ENCODE results near the gene STAT4. TPM values are rescaled to one million over a fixed set of nuclear protein-coding genes. Genes with fewer than 3 reads are reported as not detected.
A peak's percentile ranks its signal among the peaks of the same experiment; 100 is the strongest.

STAT4 gene
- total and polyA plus RNA-seq, 4 donors: 2.5 to 11.5 (median 5.6) TPM

- DNase-seq (no peak), ATAC-seq (ENCODE audit: insufficient read depth, low FRiP score) (no peak)
- H3K36me3 ChIP-seq (ENCODE audit: control insufficient read depth in 4 of 4, insufficient read depth in 4 of 4, low read length in 4 of 4): no peaks in the 10 kb centered on the region
- H3K4me1 ChIP-seq (ENCODE audit: control insufficient read depth in 5 of 5, insufficient read depth in 5 of 5, low read length in 5 of 5): peaks cover 0 to 68% (median 42%) of the 10 kb centered on the region in 5 donors
- H3K27ac ChIP-seq (ENCODE audit: low read depth in 1 of 2, low read length in 1 of 2): peak overlapping the region in 1 of 2 donors; percentile 35
- H3K9ac ChIP-seq (ENCODE audit: insufficient read depth in 1 of 2, low read length in 2 of 2): no peak overlapping the region
- TF ChIP-seq, protein P1, sequence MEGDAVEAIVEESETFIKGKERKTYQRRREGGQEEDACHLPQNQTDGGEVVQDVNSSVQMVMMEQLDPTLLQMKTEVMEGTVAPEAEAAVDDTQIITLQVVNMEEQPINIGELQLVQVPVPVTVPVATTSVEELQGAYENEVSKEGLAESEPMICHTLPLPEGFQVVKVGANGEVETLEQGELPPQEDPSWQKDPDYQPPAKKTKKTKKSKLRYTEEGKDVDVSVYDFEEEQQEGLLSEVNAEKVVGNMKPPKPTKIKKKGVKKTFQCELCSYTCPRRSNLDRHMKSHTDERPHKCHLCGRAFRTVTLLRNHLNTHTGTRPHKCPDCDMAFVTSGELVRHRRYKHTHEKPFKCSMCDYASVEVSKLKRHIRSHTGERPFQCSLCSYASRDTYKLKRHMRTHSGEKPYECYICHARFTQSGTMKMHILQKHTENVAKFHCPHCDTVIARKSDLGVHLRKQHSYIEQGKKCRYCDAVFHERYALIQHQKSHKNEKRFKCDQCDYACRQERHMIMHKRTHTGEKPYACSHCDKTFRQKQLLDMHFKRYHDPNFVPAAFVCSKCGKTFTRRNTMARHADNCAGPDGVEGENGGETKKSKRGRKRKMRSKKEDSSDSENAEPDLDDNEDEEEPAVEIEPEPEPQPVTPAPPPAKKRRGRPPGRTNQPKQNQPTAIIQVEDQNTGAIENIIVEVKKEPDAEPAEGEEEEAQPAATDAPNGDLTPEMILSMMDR (IDR thresholded peaks at IDR 0.05; ENCODE audit: control extremely low read depth, extremely low read depth): no peak
- H3K4me3 ChIP-seq: no peak overlapping the region
- WGBS, 2 donors: 76 to 94% methylated on average over 5 of the region's 5 CpGs
- no peaks in the 10 kb centered on the region for H3K27me3 ChIP-seq (ENCODE audit: control insufficient read depth in 3 of 3, insufficient read depth in 3 of 3, low read length in 2 of 3)
- H3K9me3 ChIP-seq (ENCODE audit: control insufficient read depth in 4 of 4, insufficient read depth in 3 of 4, low read length in 3 of 4): no peaks in the 10 kb centered on the region
These were observed 18.9 kb upstream of the STAT4 start for GRCh38 chr2:191169456-191170300.

DNA sequence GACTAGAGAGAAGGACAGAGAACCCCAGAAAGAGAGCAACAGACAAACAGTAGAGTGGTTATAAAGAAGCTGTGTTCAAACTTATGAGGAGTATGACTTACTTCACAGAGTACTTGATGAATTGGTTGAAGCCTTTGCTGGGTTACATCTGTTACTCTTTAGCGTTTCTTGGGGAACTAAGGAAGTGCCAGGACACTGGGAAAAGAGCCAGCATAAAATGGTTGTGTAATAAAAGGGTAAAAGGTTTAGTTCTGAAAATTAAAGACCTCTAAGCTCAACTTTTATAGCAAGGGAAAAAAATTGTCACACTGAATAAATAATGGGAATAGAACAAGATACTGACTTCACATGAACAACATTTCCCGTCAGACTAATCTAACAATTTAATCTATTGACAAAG lies 17.0 kb upstream of the STAT4 start:
- Histone ChIP-seq H3K9ac (ENCODE audit: insufficient read depth in 1 of 2, low read length in 2 of 2) (no peak overlapping the region), H3K36me3 (ENCODE audit: control insufficient read depth in 4 of 4, insufficient read depth in 4 of 4, low read length in 4 of 4) (no peaks in the 10 kb centered on the region), H3K27ac (ENCODE audit: low read depth in 1 of 2, low read length in 1 of 2) (no peak overlapping the region), H3K27me3 (ENCODE audit: control insufficient read depth in 3 of 3, insufficient read depth in 3 of 3, low read length in 2 of 3) (no peaks in the 10 kb centered on the region), H3K4me1 (ENCODE audit: control insufficient read depth in 5 of 5, insufficient read depth in 5 of 5, low read length in 5 of 5) (peaks cover 0 to 51% (median 32%) of the 10 kb centered on the region in 5 donors), H3K4me3 (no peak overlapping the region), H3K9me3 (ENCODE audit: control insufficient read depth in 4 of 4, insufficient read depth in 3 of 4, low read length in 3 of 4) (no peaks in the 10 kb centered on the region)
- peak; percentile 53 to 94 (median 94) for DNase-seq
- whole genome bisulfite sequencing, 2 donors: 34 to 44% methylated on average over 2 of the region's 2 CpGs
- no peak for ATAC-seq (ENCODE audit: insufficient read depth, low FRiP score)
- TF ChIP-seq, protein P1 (IDR thresholded peaks at IDR 0.05; ENCODE audit: control extremely low read depth, extremely low read depth): no peak

- H3K4me3 ChIP-seq: no peak overlapping the region
- no peaks in the 10 kb centered on the region for H3K27me3 ChIP-seq (ENCODE audit: control insufficient read depth in 3 of 3, insufficient read depth in 3 of 3, low read length in 2 of 3)
- peaks cover 0 to 42% (median 25%) of the 10 kb centered on the region in 5 donors for H3K4me1 ChIP-seq (ENCODE audit: control insufficient read depth in 5 of 5, insufficient read depth in 5 of 5, low read length in 5 of 5)
- DNase-seq (no peak), ATAC-seq (ENCODE audit: insufficient read depth, low FRiP score) (no peak)
- 59 to 88% methylated on average over 4 of the region's 4 CpGs for WGBS, 2 donors
- no peaks in the 10 kb centered on the region for H3K9me3 ChIP-seq (ENCODE audit: control insufficient read depth in 4 of 4, insufficient read depth in 3 of 4, low read length in 3 of 4)
- TF ChIP-seq, protein P1 (IDR thresholded peaks at IDR 0.05; ENCODE audit: control extremely low read depth, extremely low read depth): no peak
- no peak overlapping the region for H3K9ac ChIP-seq (ENCODE audit: insufficient read depth in 1 of 2, low read length in 2 of 2)
- H3K36me3 ChIP-seq (ENCODE audit: control insufficient read depth in 4 of 4, insufficient read depth in 4 of 4, low read length in 4 of 4): no peaks in the 10 kb centered on the region
- peak overlapping the region in 1 of 2 donors; percentile 39 for H3K27ac ChIP-seq (ENCODE audit: low read depth in 1 of 2, low read length in 1 of 2)
These were observed 16.1 kb upstream of the STAT4 start for GRCh38 chr2:191166756-191167445.
